ENCODE measurements around the gene OOSP2.

The OOSP2 gene

DNA sequence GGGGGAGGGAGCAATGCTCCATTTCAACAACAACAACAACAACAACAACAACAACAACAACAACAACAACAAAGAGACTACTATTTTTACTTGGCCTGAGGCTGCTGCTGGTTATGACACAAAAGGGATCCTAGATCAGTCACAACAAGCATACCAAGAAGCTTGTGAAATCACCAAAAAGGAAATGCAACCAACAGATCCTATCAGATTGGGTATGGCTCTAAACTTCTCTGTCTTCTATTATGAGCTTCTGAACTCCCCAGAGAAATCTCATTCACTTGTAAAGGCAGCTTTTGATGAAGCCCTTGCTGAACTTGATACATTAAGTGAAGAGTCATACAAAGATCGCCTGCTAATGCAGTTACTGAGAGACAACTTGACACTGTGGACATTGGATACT, 37.8 kb downstream of the OOSP2 start:
- DNase-seq (ENCODE audit: insufficient read length, low spot score), result no peak

DNA sequence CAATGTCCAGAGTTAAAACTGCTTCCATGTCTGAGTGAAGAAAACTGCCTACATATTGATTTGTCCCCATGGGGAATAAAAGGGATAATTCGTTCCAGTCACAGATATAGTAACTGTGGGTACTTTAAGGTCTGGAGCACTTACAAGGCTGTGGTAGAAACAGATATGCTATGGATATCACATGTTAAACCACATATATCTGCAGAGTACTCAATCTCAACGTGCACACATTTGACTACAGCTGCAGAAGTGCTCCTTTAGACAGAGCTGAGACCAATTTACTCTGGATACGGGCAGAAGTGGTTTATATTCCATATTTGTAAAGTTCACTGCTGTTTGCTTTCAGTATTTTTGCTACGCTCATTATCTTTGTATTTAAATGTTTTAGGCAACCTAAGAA, 38.5 kb downstream of the OOSP2 start:
- FAIRE-seq, result no peak
- no peak for DNase-seq (ENCODE audit: insufficient read length, low spot score)

More for the DNA sequence above, 37.8 kb downstream of the OOSP2 start:
- FAIRE-seq, result no peak

DNA sequence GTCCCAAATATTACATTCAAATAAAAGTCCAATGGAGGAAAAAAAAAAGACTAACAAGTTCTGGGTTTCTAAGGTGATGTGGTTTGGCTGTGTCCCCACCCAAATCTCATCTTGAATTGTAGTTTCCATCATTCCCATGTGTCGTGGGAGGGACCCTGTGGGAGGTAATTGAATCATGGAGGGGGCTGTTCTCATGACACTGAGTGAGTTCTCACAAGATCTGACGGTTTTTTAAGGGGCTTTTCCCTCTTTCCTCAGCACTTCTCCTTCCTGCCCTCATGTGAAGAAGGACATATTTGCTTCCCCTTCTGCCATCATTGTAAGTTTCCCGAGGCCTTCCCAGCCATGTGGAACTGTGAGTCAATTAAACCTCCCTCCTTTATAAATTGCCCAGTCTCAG, 40.3 kb downstream of the OOSP2 start:
- FAIRE-seq (no peak), DNase-seq (ENCODE audit: insufficient read length, low spot score) (no peak)

DNA sequence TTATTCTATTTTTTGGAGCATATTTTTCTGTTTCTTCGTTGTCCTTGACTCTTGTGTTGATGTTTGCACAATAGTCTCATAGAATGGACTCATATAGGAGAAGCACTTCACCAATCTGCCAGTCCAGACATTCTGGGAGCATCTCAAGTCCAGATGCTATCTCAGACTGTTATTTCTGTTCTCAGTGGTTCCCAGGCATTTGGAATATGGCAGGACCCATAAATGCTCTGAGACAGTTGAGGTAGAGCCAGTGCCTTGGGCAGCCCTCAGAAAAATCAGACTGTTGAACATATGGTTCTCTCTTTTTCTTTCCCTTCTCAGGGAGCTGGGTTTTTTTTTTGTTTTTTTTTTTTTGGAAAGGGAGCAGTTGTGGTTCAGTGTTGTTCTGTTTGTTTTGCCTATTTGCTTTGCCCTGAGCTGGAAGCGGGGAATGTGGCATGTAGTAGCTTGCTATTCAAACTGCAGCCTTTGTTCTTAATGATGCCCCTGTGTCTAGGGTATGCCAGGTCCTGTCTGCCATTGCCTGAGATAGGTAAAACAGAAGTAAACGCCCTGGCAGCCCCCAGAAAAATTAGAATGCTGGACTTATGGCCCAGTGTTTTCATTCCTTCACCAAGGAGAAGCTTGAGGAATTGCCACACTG, 44.5 kb downstream of the OOSP2 start:
- no peak for DNase-seq (ENCODE audit: insufficient read length, low spot score)

DNA sequence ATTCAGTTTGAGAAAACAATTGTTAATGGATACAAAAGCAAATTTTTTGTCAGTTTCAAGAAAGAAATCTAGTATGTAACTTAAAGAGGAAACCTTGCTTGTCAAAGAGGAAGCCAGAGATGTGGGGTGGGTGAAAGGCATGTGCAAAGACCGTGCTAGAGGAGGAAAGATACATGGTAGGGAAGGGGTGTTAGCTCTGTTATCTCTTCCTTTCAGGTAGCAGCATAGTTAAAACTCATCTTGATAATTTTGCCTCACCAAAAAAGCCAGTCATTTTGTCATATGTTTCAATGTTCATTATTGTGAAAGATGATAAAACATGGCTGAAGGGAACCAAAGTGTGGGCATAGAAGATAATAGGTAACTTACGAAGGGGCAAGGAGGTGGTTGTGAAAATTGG, 45.7 kb downstream of the OOSP2 start:
- no peak for DNase-seq (ENCODE audit: insufficient read length, low spot score)
- FAIRE-seq, result no peak

More for the DNA sequence above, 44.5 kb downstream of the OOSP2 start:
- FAIRE-seq, result no peak

DNA sequence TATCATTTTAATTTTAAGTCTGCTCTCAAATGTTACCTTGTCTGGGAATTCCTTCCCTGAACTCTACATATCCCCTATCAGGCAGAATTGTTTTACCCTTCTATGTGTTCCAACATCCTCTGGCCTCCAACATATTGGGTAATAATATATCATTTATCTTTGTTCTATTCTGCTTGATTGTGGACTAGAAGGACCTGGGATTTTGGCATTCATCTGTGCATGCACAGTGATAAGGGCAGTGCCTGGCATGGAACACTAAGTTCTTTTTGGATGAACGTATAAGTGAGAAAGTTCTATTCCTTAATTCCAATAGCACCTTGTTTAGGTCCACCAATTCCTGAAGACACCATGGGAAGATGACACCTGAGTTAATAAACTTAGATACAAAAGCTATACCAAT, 47.0 kb downstream of the OOSP2 start:
- DNase-seq (ENCODE audit: insufficient read length, low spot score) (no peak), FAIRE-seq (no peak)

DNA sequence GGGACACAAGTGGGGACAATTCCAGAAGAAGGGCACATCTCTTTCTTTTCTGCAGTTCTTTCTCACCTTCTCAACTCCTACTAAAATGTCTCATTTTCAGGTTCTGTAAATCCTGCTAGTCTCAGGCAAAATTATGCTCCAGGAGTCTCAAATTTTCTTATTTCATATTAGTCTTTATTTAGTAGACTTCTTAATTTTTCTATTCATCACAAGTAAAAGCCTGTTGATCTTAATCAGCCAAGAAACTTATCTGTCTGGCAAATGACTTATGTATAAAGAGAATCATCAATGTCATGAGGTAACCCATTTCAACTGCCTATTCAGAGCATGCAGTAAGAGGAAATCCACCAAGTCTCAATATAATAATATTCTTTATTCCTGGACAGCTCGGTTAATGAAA, 48.2 kb downstream of the OOSP2 start, which contains the start of gene MS4A2:
MS4A2 (plus strand) TSS at position 301 of the 400 bp plus-strand sequence. CDS start 102 bp downstream, outside the sequence.
- DNase-seq (ENCODE audit: insufficient read length, low spot score) (no peak), FAIRE-seq (no peak)

DNA sequence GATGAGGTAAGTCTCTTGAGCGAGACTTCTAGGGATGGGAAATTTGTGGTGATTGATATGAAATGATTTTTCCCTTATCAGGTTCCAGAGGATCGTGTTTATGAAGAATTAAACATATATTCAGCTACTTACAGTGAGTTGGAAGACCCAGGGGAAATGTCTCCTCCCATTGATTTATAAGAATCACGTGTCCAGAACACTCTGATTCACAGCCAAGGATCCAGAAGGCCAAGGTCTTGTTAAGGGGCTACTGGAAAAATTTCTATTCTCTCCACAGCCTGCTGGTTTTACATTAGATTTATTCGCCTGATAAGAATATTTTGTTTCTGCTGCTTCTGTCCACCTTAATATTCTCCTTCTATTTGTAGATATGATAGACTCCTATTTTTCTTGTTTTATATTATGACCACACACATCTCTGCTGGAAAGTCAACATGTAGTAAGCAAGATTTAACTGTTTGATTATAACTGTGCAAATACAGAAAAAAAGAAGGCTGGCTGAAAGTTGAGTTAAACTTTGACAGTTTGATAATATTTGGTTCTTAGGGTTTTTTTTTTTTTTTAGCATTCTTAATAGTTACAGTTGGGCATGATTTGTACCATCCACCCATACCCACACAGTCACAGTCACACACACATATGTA, 55.4 kb downstream of the OOSP2 start:
- FAIRE-seq (no peak), DNase-seq (ENCODE audit: insufficient read length, low spot score) (no peak)

DNA sequence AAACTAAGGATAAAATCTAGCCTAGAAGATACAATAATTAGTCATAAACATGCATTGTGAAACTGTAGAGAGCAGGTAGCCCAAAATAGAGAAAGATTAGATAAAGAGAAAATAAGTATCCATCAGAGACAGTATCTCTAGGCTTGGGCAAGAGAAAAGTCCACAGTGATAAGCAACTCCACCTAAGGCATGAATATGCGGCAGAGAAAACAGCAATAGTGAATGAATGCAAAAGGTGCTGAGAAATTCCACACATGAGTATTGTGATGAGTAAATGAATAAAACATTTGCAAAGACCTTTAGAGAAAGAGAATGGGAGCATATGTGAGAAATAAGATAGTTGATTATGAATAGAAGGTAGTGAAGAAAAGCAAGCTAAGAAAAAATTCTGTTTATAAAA, 57.0 kb downstream of the OOSP2 start:
- DNase-seq (ENCODE audit: insufficient read length, low spot score) (no peak), FAIRE-seq (no peak)
